Ovary (tissue), 3 donors: ENCODE measurements around the gene MAPK8.

Experiments
- EP300 ChIP-seq: sonication (generic); formaldehyde crosslinking; IDR thresholded peaks from one replicate; pipeline ENCODE4 v1.6.1; 2017; ENCODE audit warnings: antibody characterized with exemption
- POLR2A ChIP-seq: fragments of 450-650 bp; IDR thresholded peaks from one replicate; pipeline ENCODE4 v1.6.1; 2017; ENCODE audit warnings: antibody characterized with exemption, mild to moderate bottlenecking, moderate library complexity
- TF ChIP-seq, protein P1 (sequence below), 3 donors: fragments of 450-650 bp in 2 of 3; fragments of 200-600 bp in 1 of 3; IDR thresholded peaks; one replicate each; pipeline versions ENCODE4 v1.5.1 to v1.8.0; 2016 to 2022; ENCODE audit warnings: antibody characterized with exemption in 3 of 3, mild to moderate bottlenecking in 1 of 3
- donor health status: DM: no; HTN: no; CAD: no.

DNA sequence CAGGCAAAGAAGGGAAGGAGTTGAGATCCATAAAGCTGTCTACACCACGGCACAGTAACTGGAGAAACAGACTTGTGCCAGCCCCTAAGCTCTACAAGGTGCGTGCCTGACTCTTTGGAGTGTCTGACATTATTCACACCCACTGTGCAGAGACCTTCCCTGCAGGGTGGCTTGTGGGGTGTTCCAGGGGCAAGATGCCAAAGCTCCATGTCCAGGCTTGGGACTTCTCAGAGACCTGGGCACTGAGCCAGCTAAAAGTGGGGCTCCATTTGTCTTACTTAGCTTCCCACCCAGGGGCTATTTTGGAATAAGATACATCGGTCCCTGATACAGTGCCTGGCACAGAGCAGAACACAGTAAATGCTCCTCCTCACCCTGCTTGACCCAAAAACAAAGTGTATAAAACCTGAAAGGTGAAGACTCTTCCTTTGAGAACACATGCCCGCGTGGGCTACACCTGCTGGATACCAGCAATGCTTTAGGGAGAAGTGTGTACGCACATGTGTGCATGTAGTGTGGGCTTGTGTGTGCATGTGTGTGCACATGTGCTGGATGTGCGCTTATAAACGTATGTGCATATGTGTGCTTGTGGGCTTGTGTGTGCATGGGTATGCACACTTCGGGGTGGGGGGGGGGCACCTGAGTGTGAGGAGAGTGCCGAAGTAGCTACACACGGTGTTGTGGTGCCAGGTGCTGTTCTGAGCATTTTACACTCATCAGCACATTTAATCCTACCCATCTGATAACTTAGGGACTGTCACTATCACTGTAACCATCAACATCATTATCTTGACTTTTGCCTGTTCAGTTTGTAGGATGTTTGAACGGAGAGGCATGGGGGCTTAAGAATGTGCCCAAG lies 155.4 kb downstream of the MAPK8 start:
- TF ChIP-seq POLR2A (no peak), EP300 (no peak)
- TF ChIP-seq, protein P1, sequence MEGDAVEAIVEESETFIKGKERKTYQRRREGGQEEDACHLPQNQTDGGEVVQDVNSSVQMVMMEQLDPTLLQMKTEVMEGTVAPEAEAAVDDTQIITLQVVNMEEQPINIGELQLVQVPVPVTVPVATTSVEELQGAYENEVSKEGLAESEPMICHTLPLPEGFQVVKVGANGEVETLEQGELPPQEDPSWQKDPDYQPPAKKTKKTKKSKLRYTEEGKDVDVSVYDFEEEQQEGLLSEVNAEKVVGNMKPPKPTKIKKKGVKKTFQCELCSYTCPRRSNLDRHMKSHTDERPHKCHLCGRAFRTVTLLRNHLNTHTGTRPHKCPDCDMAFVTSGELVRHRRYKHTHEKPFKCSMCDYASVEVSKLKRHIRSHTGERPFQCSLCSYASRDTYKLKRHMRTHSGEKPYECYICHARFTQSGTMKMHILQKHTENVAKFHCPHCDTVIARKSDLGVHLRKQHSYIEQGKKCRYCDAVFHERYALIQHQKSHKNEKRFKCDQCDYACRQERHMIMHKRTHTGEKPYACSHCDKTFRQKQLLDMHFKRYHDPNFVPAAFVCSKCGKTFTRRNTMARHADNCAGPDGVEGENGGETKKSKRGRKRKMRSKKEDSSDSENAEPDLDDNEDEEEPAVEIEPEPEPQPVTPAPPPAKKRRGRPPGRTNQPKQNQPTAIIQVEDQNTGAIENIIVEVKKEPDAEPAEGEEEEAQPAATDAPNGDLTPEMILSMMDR (IDR thresholded peaks at IDR 0.05) = no peak
